ENCODE measurements around the gene ART3. TPM values are rescaled to one million over a fixed set of nuclear protein-coding genes. Genes with fewer than 3 reads are reported as not detected.

The ART3 gene
- total RNA-seq, 1 experiment from 2014 or later = not detected

DNA sequence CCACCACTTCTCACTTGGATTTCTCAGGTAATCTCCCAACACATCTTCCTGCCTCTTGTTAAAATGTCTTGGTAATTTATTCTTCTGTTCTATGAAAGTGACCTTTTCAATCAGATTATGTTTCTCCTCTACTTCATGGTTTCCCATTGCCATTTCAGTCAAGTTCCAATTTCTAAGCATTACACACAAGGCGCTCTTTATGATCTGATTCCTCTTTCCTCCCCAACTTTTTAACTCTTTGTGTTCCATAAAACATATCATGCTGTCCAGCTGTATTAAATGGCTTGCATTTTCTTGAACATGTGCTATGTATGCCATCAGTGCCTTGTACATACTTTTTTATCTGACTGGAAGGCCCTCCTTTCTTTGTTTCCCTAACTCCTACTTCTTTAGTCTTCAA is 13.1 kb upstream of the ART3 start:
- Histone ChIP-seq H3K27ac (ENCODE audit: low read length) (no peak overlapping the region), H3K27me3 (ENCODE audit: low read length) (no peaks in the 10 kb centered on the region), H3K4me3 (ENCODE audit: low read length) (no peak overlapping the region), H3K9me3 (ENCODE audit: low read length) (no peaks in the 10 kb centered on the region), H3K79me2 (ENCODE audit: low read length) (no peaks in the 10 kb centered on the region), H3K4me2 (ENCODE audit: low read length) (no peak overlapping the region), H3K36me3 (ENCODE audit: low read depth, low read length) (no peaks in the 10 kb centered on the region), H2AFZ (ENCODE audit: low read length) (no peak overlapping the region), H3K9ac (ENCODE audit: low read length) (no peak overlapping the region), H3F3A (ENCODE audit: low read length, unreplicated experiment) (no peaks in the 10 kb centered on the region), H4K20me1 (ENCODE audit: low read length) (no peaks in the 10 kb centered on the region), H3K9me2 (replicated peaks; ENCODE audit: low read length) (no peaks in the 10 kb centered on the region), H3K4me1 (ENCODE audit: insufficient read depth, low read length) (peaks cover 13% of the 10 kb centered on the region)
- ChIA-PET POLR2A (ENCODE audit: unreplicated experiment) (no interaction called here), CTCF (no interaction called here)
- ATAC-seq (no peak), DNase-seq (no peak)
- BruUV-seq (replicated peaks) = no TSS peak
- intact Hi-C loops (cut with micrococcal nuclease) = no loop called here
- no peak for TF ChIP-seq CTCF (conservative IDR thresholded peaks at IDR 0.05; ENCODE audit: low read depth, low read length)
- TF ChIP-seq EZH2 (IDR thresholded peaks at IDR 0.05; ENCODE audit: low read length, unreplicated experiment) = no peak
- TF ChIP-seq EZH2phosphoT487 (IDR thresholded peaks at IDR 0.05; ENCODE audit: borderline replicate concordance, low read length) = no peak

DNA sequence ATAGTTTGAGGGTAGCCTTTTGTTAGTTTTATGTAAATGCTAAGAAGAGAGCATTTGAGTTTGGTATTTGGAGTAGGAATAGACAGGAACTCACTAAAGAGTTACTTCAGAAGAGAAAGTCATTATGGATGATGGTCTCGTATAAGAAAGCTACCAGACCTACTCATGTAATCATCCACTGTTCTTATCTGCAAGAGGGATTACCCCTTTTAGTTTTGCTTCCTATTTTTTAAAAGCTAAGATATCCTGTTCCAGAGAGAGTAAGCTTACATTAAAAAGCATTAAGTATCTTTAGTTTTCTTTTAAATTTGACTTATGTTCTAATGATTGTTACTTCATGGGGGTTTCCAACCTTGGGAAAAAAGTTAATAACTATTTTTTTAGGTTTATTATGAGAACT is 12.5 kb upstream of the ART3 start:
- intact Hi-C loops (cut with micrococcal nuclease) = no loop called here
- DNase-seq = no peak
- H3K27me3 ChIP-seq (ENCODE audit: low read length) = no peaks in the 10 kb centered on the region
- no peaks in the 10 kb centered on the region for H3F3A ChIP-seq (ENCODE audit: low read length, unreplicated experiment)
- no peaks in the 10 kb centered on the region for H3K9me2 ChIP-seq (replicated peaks; ENCODE audit: low read length)
- no peak overlapping the region for H3K4me3 ChIP-seq (ENCODE audit: low read length)
- TF ChIP-seq EZH2phosphoT487 (IDR thresholded peaks at IDR 0.05; ENCODE audit: borderline replicate concordance, low read length) (no peak), EZH2 (IDR thresholded peaks at IDR 0.05; ENCODE audit: low read length, unreplicated experiment) (no peak), CTCF (conservative IDR thresholded peaks at IDR 0.05; ENCODE audit: low read depth, low read length) (no peak)
- no peak overlapping the region for H3K27ac ChIP-seq (ENCODE audit: low read length)
- H3K4me2 ChIP-seq (ENCODE audit: low read length) = no peak overlapping the region
- no peak overlapping the region for H2AFZ ChIP-seq (ENCODE audit: low read length)
- no peaks in the 10 kb centered on the region for H4K20me1 ChIP-seq (ENCODE audit: low read length)
- ATAC-seq = no peak
- H3K79me2 ChIP-seq (ENCODE audit: low read length) = no peaks in the 10 kb centered on the region
- peaks cover 13% of the 10 kb centered on the region for H3K4me1 ChIP-seq (ENCODE audit: insufficient read depth, low read length)
- BruUV-seq (replicated peaks) = no TSS peak
- no peaks in the 10 kb centered on the region for H3K9me3 ChIP-seq (ENCODE audit: low read length)
- ChIA-PET CTCF (no interaction called here), POLR2A (ENCODE audit: unreplicated experiment) (no interaction called here)
- H3K36me3 ChIP-seq (ENCODE audit: low read depth, low read length) = no peaks in the 10 kb centered on the region
- no peak overlapping the region for H3K9ac ChIP-seq (ENCODE audit: low read length)

DNA sequence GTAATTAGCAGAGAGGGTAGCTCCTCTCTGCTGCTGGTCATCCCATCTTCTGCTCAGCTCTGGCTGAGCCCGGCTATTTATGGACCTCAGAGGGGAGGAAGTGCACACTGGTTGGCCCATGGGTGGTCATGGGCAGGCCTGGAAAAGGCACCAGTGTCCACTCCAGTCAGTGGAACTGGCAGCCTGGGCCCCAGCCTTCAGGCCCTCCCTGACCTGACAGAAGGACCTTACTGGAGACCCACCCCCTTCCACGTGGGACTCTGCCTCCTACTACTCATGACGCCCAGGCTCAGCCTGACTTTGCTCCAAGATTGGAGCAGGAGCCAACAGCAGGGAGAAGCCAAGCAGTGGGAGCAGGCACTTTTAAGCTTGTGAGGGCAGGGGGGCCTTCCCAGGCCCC is 8.0 kb upstream of the ART3 start:
- ChIA-PET CTCF (no interaction called here), POLR2A (ENCODE audit: unreplicated experiment) (no interaction called here)
- H3K79me2 ChIP-seq (ENCODE audit: low read length) = no peaks in the 10 kb centered on the region
- no peaks in the 10 kb centered on the region for H4K20me1 ChIP-seq (ENCODE audit: low read length)
- TF ChIP-seq EZH2 (IDR thresholded peaks at IDR 0.05; ENCODE audit: low read length, unreplicated experiment) = no peak
- TF ChIP-seq EZH2phosphoT487 (IDR thresholded peaks at IDR 0.05; ENCODE audit: borderline replicate concordance, low read length) = no peak
- TF ChIP-seq CTCF (conservative IDR thresholded peaks at IDR 0.05; ENCODE audit: low read depth, low read length) = no peak
- no TSS peak for BruUV-seq (replicated peaks)
- no peak overlapping the region for H3K4me3 ChIP-seq (ENCODE audit: low read length)
- ATAC-seq (no peak), DNase-seq (no peak)
- no peaks in the 10 kb centered on the region for H3K9me2 ChIP-seq (replicated peaks; ENCODE audit: low read length)
- H3K36me3 ChIP-seq (ENCODE audit: low read depth, low read length) = no peaks in the 10 kb centered on the region
- H3K27me3 ChIP-seq (ENCODE audit: low read length) = no peaks in the 10 kb centered on the region
- H3K4me2 ChIP-seq (ENCODE audit: low read length) = no peak overlapping the region
- no peaks in the 10 kb centered on the region for H3K9me3 ChIP-seq (ENCODE audit: low read length)
- no peak overlapping the region for H2AFZ ChIP-seq (ENCODE audit: low read length)
- no peaks in the 10 kb centered on the region for H3F3A ChIP-seq (ENCODE audit: low read length, unreplicated experiment)
- no peaks in the 10 kb centered on the region for H3K4me1 ChIP-seq (ENCODE audit: insufficient read depth, low read length)
- intact Hi-C loops (cut with micrococcal nuclease) = no loop called here
- H3K9ac ChIP-seq (ENCODE audit: low read length) = no peak overlapping the region
- H3K27ac ChIP-seq (ENCODE audit: low read length) = no peak overlapping the region
